ENCODE measurements around the gene DPY19L1.
"Not testable (repeated sequence)": the region's sequence is repeated elsewhere in the genome, so short reads cannot be mapped to it uniquely, and the experiment has no call there.

DPY19L1 gene

GRCh38 chr7:35019179-35019729, 18.0 kb downstream of the DPY19L1 start:
- H3K36me3 ChIP-seq (ENCODE audit: control insufficient read depth in 5 of 5, insufficient read depth in 5 of 5, low read length in 5 of 5) = peaks cover 9 to 14% (median 10%) of the 10 kb centered on the region in 5 donors
- no peaks in the 10 kb centered on the region for H3K27me3 ChIP-seq (ENCODE audit: control insufficient read depth in 5 of 5, insufficient read depth in 4 of 5, low read length in 5 of 5)
- no peaks in the 10 kb centered on the region for H3K9me3 ChIP-seq (ENCODE audit: control insufficient read depth in 5 of 5, low read length in 5 of 5)
- no peak overlapping the region for H3K27ac ChIP-seq (ENCODE audit: low read depth, low read length)
- H3K9ac ChIP-seq (ENCODE audit: low read length in 5 of 5) = no peak overlapping the region
- H3K4me3 ChIP-seq (ENCODE audit: low read depth in 1 of 5, low read length in 5 of 5) = no peak overlapping the region
- no peaks in the 10 kb centered on the region for H3K4me1 ChIP-seq (ENCODE audit: control insufficient read depth in 5 of 5, insufficient read depth in 5 of 5, low read length in 5 of 5)

- H3K36me3 ChIP-seq (ENCODE audit: control insufficient read depth in 5 of 5, insufficient read depth in 5 of 5, low read length in 5 of 5) = peaks cover 17 to 23% (median 21%) of the 10 kb centered on the region in 5 donors
- H3K27me3 ChIP-seq (ENCODE audit: control insufficient read depth in 5 of 5, insufficient read depth in 4 of 5, low read length in 5 of 5) = no peaks in the 10 kb centered on the region
- no peak overlapping the region for H3K4me3 ChIP-seq (ENCODE audit: low read depth in 1 of 5, low read length in 5 of 5)
- no peak overlapping the region for H3K9ac ChIP-seq (ENCODE audit: low read length in 5 of 5)
- H3K27ac ChIP-seq (ENCODE audit: low read depth, low read length) = no peak overlapping the region
- no peaks in the 10 kb centered on the region for H3K9me3 ChIP-seq (ENCODE audit: control insufficient read depth in 5 of 5, low read length in 5 of 5)
- no peaks in the 10 kb centered on the region for H3K4me1 ChIP-seq (ENCODE audit: control insufficient read depth in 5 of 5, insufficient read depth in 5 of 5, low read length in 5 of 5)
Observed at GRCh38 chr7:35015346-35015859, 21.9 kb downstream of the DPY19L1 start.

GRCh38 chr7:35012160-35012559, 25.1 kb downstream of the DPY19L1 start:
- H3K4me3 ChIP-seq (ENCODE audit: low read depth in 1 of 5, low read length in 5 of 5) = no peak overlapping the region
- peaks cover 17 to 25% (median 21%) of the 10 kb centered on the region in 5 donors for H3K36me3 ChIP-seq (ENCODE audit: control insufficient read depth in 5 of 5, insufficient read depth in 5 of 5, low read length in 5 of 5)
- H3K4me1 ChIP-seq (ENCODE audit: control insufficient read depth in 5 of 5, insufficient read depth in 5 of 5, low read length in 5 of 5) = no peaks in the 10 kb centered on the region
- H3K9ac ChIP-seq (ENCODE audit: low read length in 5 of 5) = no peak overlapping the region
- no peaks in the 10 kb centered on the region for H3K27me3 ChIP-seq (ENCODE audit: control insufficient read depth in 5 of 5, insufficient read depth in 4 of 5, low read length in 5 of 5)
- H3K9me3 ChIP-seq (ENCODE audit: control insufficient read depth in 5 of 5, low read length in 5 of 5) = no peaks in the 10 kb centered on the region
- H3K27ac ChIP-seq (ENCODE audit: low read depth, low read length) = no peak overlapping the region

GRCh38 chr7:35011085-35011484, 26.2 kb downstream of the DPY19L1 start:
- no peaks in the 10 kb centered on the region for H3K9me3 ChIP-seq (ENCODE audit: control insufficient read depth in 5 of 5, low read length in 5 of 5)
- no peaks in the 10 kb centered on the region for H3K27me3 ChIP-seq (ENCODE audit: control insufficient read depth in 5 of 5, insufficient read depth in 4 of 5, low read length in 5 of 5)
- H3K4me1 ChIP-seq (ENCODE audit: control insufficient read depth in 5 of 5, insufficient read depth in 5 of 5, low read length in 5 of 5) = no peaks in the 10 kb centered on the region
- no peak overlapping the region for H3K4me3 ChIP-seq (ENCODE audit: low read depth in 1 of 5, low read length in 5 of 5)
- peaks cover 10 to 20% (median 17%) of the 10 kb centered on the region in 5 donors for H3K36me3 ChIP-seq (ENCODE audit: control insufficient read depth in 5 of 5, insufficient read depth in 5 of 5, low read length in 5 of 5)
- no peak overlapping the region for H3K27ac ChIP-seq (ENCODE audit: low read depth, low read length)
- no peak overlapping the region for H3K9ac ChIP-seq (ENCODE audit: low read length in 5 of 5)

- Histone ChIP-seq H3K27ac (ENCODE audit: low read depth, low read length) (no peak overlapping the region), H3K9ac (ENCODE audit: low read length in 5 of 5) (no peak overlapping the region)
Observed at GRCh38 chr7:35007768-35008167, 29.5 kb downstream of the DPY19L1 start.

GRCh38 chr7:35004531-35005095, 32.7 kb downstream of the DPY19L1 start:
- Histone ChIP-seq H3K27me3 (ENCODE audit: control insufficient read depth in 5 of 5, insufficient read depth in 4 of 5, low read length in 5 of 5) (no peaks in the 10 kb centered on the region), H3K9ac (ENCODE audit: low read length in 5 of 5) (no peak overlapping the region), H3K4me1 (ENCODE audit: control insufficient read depth in 5 of 5, insufficient read depth in 5 of 5, low read length in 5 of 5) (peaks cover 0 to 8% (median 6%) of the 10 kb centered on the region in 5 donors), H3K36me3 (ENCODE audit: control insufficient read depth in 5 of 5, insufficient read depth in 5 of 5, low read length in 5 of 5) (peaks cover 0 to 1% (median 0%) of the 10 kb centered on the region in 5 donors), H3K4me3 (ENCODE audit: low read depth in 1 of 5, low read length in 5 of 5) (no peak overlapping the region), H3K27ac (ENCODE audit: low read depth, low read length) (no peak overlapping the region), H3K9me3 (ENCODE audit: control insufficient read depth in 5 of 5, low read length in 5 of 5) (no peaks in the 10 kb centered on the region)

More at GRCh38 chr7:35007768-35008167, 29.5 kb downstream of the DPY19L1 start:
- no peaks in the 10 kb centered on the region for H3K9me3 ChIP-seq (ENCODE audit: control insufficient read depth in 5 of 5, low read length in 5 of 5)
- peaks cover 0 to 16% (median 7%) of the 10 kb centered on the region in 5 donors for H3K36me3 ChIP-seq (ENCODE audit: control insufficient read depth in 5 of 5, insufficient read depth in 5 of 5, low read length in 5 of 5)
- no peak overlapping the region for H3K4me3 ChIP-seq (ENCODE audit: low read depth in 1 of 5, low read length in 5 of 5)
- H3K27me3 ChIP-seq (ENCODE audit: control insufficient read depth in 5 of 5, insufficient read depth in 4 of 5, low read length in 5 of 5) = no peaks in the 10 kb centered on the region
- peaks cover 0 to 8% (median 6%) of the 10 kb centered on the region in 5 donors for H3K4me1 ChIP-seq (ENCODE audit: control insufficient read depth in 5 of 5, insufficient read depth in 5 of 5, low read length in 5 of 5)

GRCh38 chr7:35003679-35004303, 33.5 kb downstream of the DPY19L1 start:
- H3K4me1 ChIP-seq (ENCODE audit: control insufficient read depth in 5 of 5, insufficient read depth in 5 of 5, low read length in 5 of 5) = peaks cover 0 to 8% (median 6%) of the 10 kb centered on the region in 5 donors
- no peaks in the 10 kb centered on the region for H3K9me3 ChIP-seq (ENCODE audit: control insufficient read depth in 5 of 5, low read length in 5 of 5)
- no peak overlapping the region for H3K9ac ChIP-seq (ENCODE audit: low read length in 5 of 5)
- no peak overlapping the region for H3K4me3 ChIP-seq (ENCODE audit: low read depth in 1 of 5, low read length in 5 of 5)
- no peak overlapping the region for H3K27ac ChIP-seq (ENCODE audit: low read depth, low read length)
- no peaks in the 10 kb centered on the region for H3K36me3 ChIP-seq (ENCODE audit: control insufficient read depth in 5 of 5, insufficient read depth in 5 of 5, low read length in 5 of 5)
- no peaks in the 10 kb centered on the region for H3K27me3 ChIP-seq (ENCODE audit: control insufficient read depth in 5 of 5, insufficient read depth in 4 of 5, low read length in 5 of 5)

- not testable (repeated sequence) for H3K27ac ChIP-seq (ENCODE audit: low read depth, low read length); H3K36me3 ChIP-seq (ENCODE audit: control insufficient read depth in 5 of 5, insufficient read depth in 5 of 5, low read length in 5 of 5); H3K4me3 ChIP-seq (ENCODE audit: low read depth in 1 of 5, low read length in 5 of 5); H3K27me3 ChIP-seq (ENCODE audit: control insufficient read depth in 5 of 5, insufficient read depth in 4 of 5, low read length in 5 of 5); H3K9me3 ChIP-seq (ENCODE audit: control insufficient read depth in 5 of 5, low read length in 5 of 5); H3K9ac ChIP-seq (ENCODE audit: low read length in 5 of 5); H3K4me1 ChIP-seq (ENCODE audit: control insufficient read depth in 5 of 5, insufficient read depth in 5 of 5, low read length in 5 of 5)
Observed at GRCh38 chr7:35003177-35003650, 34.1 kb downstream of the DPY19L1 start.

- H3K4me3 ChIP-seq (ENCODE audit: low read depth in 1 of 5, low read length in 5 of 5); H3K36me3 ChIP-seq (ENCODE audit: control insufficient read depth in 5 of 5, insufficient read depth in 5 of 5, low read length in 5 of 5); H3K27ac ChIP-seq (ENCODE audit: low read depth, low read length); H3K9me3 ChIP-seq (ENCODE audit: control insufficient read depth in 5 of 5, low read length in 5 of 5); H3K4me1 ChIP-seq (ENCODE audit: control insufficient read depth in 5 of 5, insufficient read depth in 5 of 5, low read length in 5 of 5); H3K9ac ChIP-seq (ENCODE audit: low read length in 5 of 5); H3K27me3 ChIP-seq (ENCODE audit: control insufficient read depth in 5 of 5, insufficient read depth in 4 of 5, low read length in 5 of 5): not testable (repeated sequence)
Observed at GRCh38 chr7:34998335-34998734, 39.0 kb downstream of the DPY19L1 start.

GRCh38 chr7:34996423-34997090, 40.7 kb downstream of the DPY19L1 start:
- not testable (repeated sequence) for H3K9me3 ChIP-seq (ENCODE audit: control insufficient read depth in 5 of 5, low read length in 5 of 5); H3K9ac ChIP-seq (ENCODE audit: low read length in 5 of 5); H3K27me3 ChIP-seq (ENCODE audit: control insufficient read depth in 5 of 5, insufficient read depth in 4 of 5, low read length in 5 of 5); H3K4me1 ChIP-seq (ENCODE audit: control insufficient read depth in 5 of 5, insufficient read depth in 5 of 5, low read length in 5 of 5); H3K36me3 ChIP-seq (ENCODE audit: control insufficient read depth in 5 of 5, insufficient read depth in 5 of 5, low read length in 5 of 5); H3K4me3 ChIP-seq (ENCODE audit: low read depth in 1 of 5, low read length in 5 of 5); H3K27ac ChIP-seq (ENCODE audit: low read depth, low read length)
